NCI-H2227 (cell line): ENCODE results near the gene POLR2B.
"Not testable (repeated sequence)": the region's sequence is repeated elsewhere in the genome, so short reads cannot be mapped to it uniquely, and the experiment has no call there.

Experiments
- DNase-seq: peaks from one replicate; lab custom pipeline; 2025; ENCODE audit not compliant: unreplicated experiment; lab: John Stamatoyannopoulos, UW

POLR2B gene

DNA sequence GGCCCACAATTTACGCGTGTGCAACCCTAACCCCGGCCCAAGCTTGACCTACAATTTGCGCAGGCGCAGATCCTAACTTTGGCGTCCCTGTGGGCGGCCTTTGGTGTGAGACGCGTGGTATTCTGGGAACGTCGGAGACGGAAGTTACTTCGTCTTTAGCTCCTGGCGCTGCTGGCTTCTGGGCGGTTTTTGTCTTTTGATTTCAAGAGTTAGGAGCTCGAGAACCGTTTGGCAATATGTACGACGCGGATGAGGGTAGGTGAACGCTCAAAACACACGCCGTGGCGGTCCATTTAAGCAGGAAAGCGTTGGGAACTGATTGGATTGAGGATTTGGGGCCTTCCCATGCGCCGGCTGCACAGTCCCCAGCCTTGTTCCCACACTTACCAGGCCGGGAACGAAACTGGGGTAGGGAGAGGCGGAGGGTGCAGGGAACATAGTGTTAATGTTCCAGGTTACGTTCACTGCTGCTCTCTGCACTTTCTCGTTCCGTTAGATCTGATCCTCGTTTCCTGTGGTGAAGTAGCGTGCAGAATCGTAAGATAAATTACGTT lies at the start of gene POLR2B:
POLR2B (plus strand) TSS at position 147 of the 554 bp plus-strand sequence; CDS start at position 237, 90 bp downstream.
- DNase-seq = peak; percentile 92

GRCh38 chr4:56930638-56931037 lies 48.1 kb upstream of the POLR2B start:
- no peak for DNase-seq

- DNase-seq = no peak
Measured at GRCh38 chr4:56931924-56932323, 46.8 kb upstream of the POLR2B start.

GRCh38 chr4:56937262-56937661 lies 41.4 kb upstream of the POLR2B start:
- no peak for DNase-seq

DNA sequence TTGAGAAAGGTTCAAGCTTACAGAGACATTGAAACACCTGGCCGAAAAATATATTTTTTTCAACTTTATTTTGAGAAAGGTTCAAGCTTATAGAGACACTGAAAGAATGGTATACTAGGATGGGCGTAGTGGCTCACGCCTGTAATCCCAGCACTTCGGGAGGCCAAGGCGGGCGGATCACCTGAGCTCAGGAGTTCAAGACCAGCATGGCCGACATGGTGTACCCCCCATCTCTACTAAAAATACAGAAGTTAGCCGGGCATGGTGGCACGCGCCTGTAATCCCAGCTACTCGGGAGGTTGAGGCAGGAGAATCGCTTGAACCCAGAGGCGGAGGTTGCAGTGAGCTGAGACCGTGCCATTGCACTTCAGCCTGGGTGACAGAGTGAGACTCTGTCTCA lies 38.9 kb upstream of the POLR2B start:
- not testable (repeated sequence) for DNase-seq

- no peak for DNase-seq
Measured at GRCh38 chr4:56940403-56940802, 38.3 kb upstream of the POLR2B start.

- DNase-seq = no peak
Measured at GRCh38 chr4:56940971-56941370, 37.7 kb upstream of the POLR2B start.

DNA sequence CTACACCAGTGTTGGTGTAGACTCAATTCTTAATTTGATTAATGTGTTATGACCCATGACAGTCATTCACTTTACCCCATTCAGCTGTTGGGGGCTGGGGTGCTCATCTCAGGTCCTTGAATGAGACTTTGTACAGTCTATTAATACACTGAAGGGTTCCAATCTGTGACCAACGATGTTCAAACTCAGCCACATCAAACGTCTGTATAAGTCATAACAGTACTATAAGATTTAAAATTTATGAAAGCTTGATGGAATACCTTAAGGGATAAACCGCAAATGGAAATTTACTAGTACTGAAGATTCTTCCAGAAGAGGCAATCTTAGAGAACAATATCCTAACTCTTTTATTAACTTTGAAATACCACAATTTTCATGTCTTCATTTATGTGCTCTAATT lies 37.3 kb upstream of the POLR2B start:
- DNase-seq = no peak

GRCh38 chr4:56953680-56954520 lies 24.8 kb upstream of the POLR2B start:
- no peak for DNase-seq

DNA sequence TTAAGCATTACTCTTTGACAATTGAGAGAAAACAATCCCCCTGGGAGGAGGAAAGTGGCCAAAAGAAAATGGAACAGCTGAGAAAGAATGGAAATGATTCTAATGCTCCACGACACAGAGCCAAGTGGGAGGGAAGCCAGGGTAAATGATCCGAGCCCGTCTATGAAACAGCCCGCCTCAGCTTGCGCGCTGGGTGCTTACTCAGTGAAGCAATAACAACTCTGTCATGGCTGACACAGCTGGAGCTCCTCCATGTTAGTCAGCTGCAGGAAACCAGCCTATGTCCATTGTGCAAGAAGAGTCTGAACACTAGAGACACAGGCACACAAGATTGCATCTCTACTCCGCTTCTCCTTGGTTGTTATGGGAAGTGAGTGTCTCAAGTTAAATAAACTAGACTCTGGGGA lies 20.6 kb upstream of the POLR2B start:
- DNase-seq = peak; percentile 15

DNA sequence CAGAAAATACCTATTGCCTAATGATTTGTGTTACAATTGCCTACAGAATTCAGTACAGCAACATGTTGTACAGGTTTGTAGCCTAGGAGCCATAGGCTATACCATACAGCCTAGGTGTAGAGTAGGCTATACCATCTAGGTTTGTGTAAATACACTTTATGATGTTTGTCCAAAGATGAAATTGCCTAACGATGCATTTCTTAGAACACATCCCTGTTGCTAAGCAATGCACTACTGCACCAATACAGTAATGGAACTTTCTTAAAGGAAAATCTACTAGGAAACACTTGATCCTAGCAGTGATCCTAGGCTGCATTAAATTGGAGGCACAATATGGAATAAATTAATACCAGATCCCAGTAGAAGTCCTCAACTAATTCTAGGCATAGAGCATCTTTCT lies 19.6 kb upstream of the POLR2B start:
- DNase-seq = no peak

DNA sequence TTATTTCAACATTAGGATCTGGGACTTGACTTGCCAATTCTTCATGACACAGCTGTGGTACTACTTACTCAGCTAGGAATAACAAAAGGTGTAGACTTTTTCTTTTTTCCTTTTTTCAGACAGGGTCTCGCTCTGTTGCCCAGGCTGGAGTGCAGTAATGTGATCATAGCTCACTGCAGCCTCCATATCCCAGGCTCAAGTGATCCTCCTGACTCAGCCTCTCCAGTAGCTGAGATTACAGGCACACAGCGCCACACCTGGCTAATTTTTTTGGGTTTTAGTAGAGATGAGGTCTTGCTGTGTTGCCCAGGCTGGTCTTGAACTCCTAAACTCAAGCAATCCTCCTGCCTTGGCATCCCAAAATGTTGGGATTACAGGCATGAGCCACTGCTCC lies 17.6 kb upstream of the POLR2B start:
- DNase-seq = no peak

GRCh38 chr4:56971383-56971782 lies 7.3 kb upstream of the POLR2B start:
- DNase-seq = no peak

- DNase-seq = no peak
Measured at GRCh38 chr4:56972389-56972788, 6.3 kb upstream of the POLR2B start.

DNA sequence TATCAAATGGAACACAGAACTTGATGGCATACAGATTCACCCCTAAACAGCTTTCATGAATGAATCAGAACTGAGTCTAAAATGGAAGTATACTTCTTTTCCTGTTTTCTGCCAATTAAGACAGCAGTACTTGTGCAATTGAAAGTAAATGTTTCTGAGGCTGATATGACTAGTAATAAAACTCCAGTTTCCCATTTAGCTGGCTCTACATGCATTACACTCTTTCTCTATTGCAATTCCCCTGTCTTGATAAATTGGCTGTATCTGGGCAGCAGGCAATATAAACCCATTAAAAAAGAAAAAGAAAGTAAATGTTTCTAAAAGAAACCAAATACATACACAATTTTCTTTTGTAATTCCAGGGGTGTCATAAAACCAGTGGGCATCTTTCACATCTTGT lies 5.9 kb upstream of the POLR2B start:
- no peak for DNase-seq

GRCh38 chr4:56973336-56973735 lies 5.4 kb upstream of the POLR2B start:
- DNase-seq = no peak

DNA sequence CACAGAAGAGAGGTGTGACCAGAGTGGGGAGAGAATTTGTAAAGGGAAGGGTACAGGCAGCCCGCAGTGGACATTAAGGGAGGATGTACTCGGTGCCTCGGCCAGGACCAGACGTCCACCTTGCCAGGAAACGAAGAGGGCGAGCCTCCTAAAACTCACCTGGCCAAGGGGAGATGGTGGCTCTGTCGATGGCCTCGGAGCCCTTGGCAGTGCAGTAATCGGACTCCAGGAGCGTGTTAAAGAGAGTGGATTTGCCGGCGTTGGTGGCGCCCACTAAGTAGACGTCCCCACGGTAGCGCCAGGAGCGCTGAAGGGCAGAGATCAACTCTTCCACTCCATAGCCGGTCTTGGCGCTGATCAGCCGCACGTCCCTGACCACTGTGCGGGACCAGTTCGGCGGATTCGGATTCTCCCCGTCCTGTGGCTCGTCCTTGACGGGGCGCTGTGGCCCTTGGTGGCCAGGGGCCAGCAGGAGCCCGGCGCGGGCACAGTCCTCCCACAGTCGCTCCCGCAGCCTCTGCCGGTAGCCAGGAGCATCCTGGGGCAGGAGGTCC lies 2.3 kb upstream of the POLR2B start:
- no peak for DNase-seq

GRCh38 chr4:56976837-56977320 lies 1.8 kb upstream of the POLR2B start:
- DNase-seq = peak; percentile 29

- peak; percentile 97 for DNase-seq
Measured at GRCh38 chr4:56977321-56978012, 1.2 kb upstream of the POLR2B start, which contains the start of gene NOA1. TSS of gene NOA1 (minus strand) at chr4:56977606. CDS start at chr4:56977585, 21 bp downstream.

DNA sequence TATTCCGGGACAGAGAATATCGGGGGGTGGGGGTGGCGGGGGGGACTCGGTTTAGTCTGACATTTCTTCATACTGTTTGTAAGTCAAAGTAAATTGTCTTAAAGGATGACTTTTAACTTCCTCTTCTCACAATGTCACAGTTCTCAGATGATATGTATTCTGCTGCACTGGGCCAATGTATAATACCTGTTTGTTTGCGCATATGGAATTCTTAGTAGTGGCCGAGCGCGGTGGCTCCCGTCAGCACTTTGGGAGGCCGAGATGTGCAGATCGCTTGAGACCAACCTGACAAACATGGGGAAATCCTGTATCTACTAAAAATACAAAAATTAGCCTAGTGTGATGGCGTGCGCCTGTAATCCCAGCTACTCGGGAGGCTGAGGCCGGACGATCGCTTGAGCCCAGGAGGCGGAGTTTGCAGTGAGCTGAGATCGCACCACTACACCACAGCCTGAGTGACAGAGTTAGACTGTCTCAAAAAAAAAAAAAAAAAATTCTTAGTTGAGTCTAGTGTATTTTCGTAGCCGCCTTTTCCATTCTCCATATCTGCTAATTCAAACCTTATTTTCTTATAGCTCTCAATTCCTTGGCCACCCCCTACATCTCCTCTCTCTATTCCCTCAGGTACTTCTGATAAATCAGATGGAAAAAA lies 851 bp downstream of the POLR2B start:
- peak; percentile 13 for DNase-seq

- no peak for DNase-seq
Measured at GRCh38 chr4:56981795-56982201, 3.1 kb downstream of the POLR2B start.
